NCI-H774 (cell line): ENCODE measurements around the gene DLEC1.

Experiments used
- DNase-seq: peaks from one replicate; lab custom pipeline; 2025; lab: John Stamatoyannopoulos, UW

The DLEC1 gene, protein sequence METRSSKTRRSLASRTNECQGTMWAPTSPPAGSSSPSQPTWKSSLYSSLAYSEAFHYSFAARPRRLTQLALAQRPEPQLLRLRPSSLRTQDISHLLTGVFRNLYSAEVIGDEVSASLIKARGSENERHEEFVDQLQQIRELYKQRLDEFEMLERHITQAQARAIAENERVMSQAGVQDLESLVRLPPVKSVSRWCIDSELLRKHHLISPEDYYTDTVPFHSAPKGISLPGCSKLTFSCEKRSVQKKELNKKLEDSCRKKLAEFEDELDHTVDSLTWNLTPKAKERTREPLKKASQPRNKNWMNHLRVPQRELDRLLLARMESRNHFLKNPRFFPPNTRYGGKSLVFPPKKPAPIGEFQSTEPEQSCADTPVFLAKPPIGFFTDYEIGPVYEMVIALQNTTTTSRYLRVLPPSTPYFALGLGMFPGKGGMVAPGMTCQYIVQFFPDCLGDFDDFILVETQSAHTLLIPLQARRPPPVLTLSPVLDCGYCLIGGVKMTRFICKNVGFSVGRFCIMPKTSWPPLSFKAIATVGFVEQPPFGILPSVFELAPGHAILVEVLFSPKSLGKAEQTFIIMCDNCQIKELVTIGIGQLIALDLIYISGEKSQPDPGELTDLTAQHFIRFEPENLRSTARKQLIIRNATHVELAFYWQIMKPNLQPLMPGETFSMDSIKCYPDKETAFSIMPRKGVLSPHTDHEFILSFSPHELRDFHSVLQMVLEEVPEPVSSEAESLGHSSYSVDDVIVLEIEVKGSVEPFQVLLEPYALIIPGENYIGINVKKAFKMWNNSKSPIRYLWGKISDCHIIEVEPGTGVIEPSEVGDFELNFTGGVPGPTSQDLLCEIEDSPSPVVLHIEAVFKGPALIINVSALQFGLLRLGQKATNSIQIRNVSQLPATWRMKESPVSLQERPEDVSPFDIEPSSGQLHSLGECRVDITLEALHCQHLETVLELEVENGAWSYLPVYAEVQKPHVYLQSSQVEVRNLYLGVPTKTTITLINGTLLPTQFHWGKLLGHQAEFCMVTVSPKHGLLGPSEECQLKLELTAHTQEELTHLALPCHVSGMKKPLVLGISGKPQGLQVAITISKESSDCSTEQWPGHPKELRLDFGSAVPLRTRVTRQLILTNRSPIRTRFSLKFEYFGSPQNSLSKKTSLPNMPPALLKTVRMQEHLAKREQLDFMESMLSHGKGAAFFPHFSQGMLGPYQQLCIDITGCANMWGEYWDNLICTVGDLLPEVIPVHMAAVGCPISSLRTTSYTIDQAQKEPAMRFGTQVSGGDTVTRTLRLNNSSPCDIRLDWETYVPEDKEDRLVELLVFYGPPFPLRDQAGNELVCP (N-terminal part only)

DNA sequence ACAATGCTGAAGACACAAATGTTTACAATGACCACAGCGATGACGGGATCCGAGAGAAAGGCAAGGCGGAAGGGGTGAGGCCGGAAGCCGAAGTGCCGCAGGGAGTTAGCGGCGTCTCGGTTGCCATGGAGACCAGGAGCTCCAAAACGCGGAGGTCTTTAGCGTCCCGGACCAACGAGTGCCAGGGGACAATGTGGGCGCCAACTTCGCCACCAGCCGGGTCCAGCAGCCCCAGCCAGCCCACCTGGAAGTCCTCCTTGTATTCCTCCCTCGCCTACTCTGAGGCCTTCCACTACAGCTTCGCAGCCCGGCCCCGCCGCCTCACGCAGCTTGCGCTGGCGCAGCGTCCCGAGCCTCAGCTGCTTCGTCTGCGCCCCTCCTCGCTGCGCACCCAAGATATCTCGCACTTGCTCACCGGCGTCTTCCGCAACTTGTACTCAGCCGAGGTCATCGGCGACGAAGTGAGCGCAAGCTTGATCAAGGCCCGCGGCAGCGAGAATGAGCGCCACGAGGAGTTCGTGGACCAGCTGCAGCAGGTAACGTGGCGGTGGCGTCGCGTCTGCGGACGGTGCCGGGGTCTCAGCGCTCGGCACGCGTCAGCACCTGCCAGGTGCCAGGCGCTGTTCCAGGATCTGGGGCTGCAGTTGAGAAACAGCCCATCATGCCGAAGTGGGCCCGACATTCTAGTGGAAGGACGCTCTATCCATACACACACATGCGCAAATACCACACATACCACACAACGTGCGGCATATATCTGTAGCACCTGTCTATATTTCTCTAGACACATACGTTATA lies at the start of gene DLEC1:
Gene DLEC1 (plus strand): TSS at position 108 of the 798 bp plus-strand sequence. CDS start 18 bp downstream, at position 126.
- DNase-seq, result no peak

DNA sequence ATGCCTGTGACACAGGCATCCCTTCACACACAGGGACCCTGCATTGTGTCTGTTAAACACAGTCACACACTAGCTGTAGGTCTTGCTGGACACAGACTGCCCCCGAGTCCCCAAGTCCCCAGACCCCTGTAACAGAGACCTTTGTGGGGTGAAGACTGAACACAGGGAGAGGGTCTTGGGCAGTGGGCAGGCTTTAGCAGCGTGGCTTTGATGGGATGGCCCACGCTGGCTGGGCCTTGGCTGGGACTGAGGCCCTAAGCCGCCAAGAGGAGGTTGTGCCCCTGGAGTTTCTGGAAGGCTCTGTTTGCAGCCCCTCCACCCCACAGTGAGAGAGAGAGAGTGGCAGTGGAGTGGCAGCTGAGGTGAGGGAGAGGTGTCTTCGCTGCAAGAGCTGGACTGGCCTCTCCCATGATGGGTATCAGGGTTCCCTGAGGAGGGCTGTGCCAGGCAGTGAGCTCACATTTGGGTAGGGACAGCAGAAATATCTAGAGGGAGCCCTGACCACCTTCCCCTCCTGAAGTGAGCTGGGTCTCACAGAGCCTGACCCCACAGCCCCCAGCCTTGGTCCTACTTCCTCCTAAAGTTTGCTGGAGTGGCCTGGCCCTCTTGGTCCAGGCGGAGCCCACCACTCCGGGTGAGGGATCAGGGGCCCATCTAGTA lies 49.1 kb upstream of the DLEC1 start:
- DNase-seq, result no peak

DNA sequence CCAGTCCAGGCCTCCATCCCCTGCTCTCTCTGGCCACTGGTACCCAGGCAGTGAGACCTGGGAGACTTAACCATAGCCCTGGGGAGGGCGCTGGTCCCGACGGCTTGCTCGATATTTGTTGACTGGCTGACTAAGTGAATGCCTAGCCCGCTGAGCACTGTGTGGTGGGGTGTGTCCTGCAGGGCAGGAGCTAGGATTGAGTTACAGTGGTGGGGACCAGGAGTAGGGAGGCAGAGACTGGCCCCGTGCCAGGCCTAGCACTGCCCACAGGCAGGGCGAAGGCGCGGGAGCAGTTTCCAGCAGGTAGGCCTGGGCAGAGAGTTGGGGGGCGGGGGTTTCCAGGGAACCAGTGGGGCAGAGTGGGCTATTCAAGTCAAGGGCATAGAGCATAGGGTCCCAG lies 48.5 kb upstream of the DLEC1 start, which contains the start of gene VILL:
Gene VILL (plus strand): TSS at position 260 of the 400 bp plus-strand sequence. CDS start 2,887 bp downstream, outside the sequence.
- no peak for DNase-seq

DNA sequence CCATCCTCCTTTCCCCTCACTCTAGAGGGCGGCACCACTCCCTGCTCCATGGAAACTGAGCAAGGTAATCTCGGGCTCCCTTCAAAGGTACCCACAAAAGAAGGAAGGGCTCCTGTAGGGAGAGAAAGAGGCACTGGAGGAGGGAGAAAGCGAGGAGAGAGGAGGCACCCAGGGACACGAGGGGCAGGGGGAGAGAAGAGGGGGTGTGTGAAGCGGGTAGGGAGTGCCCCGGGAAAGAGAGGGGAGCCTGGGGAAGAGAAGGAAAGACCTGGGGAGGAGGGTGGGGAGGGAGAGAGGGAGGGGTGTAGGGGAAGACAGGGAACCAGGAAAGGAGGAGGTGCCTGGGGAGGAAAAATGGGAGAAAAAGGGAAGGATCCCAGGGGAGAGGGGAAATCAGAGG lies 47.9 kb upstream of the DLEC1 start:
- no peak for DNase-seq

DNA sequence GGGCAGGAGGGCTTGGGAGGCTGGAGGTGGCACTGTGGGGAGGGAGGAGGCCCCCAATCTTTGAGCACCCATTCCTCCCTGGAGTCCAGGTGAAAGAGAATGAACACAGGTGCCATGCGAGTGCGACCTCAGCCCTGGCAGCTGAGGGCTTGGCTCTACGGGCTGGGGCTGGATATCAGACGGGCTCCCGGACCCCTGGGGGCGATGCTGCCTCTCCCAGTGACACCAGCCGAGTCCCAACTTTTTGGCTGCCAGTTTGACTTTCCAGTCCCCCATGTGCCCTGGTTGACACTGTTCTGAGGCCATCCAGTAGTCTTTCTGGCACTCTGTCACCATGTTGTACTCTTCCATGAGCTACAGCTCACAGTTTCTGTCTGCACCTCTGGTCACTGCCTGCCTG lies 47.2 kb upstream of the DLEC1 start:
- DNase-seq, result no peak

DNA sequence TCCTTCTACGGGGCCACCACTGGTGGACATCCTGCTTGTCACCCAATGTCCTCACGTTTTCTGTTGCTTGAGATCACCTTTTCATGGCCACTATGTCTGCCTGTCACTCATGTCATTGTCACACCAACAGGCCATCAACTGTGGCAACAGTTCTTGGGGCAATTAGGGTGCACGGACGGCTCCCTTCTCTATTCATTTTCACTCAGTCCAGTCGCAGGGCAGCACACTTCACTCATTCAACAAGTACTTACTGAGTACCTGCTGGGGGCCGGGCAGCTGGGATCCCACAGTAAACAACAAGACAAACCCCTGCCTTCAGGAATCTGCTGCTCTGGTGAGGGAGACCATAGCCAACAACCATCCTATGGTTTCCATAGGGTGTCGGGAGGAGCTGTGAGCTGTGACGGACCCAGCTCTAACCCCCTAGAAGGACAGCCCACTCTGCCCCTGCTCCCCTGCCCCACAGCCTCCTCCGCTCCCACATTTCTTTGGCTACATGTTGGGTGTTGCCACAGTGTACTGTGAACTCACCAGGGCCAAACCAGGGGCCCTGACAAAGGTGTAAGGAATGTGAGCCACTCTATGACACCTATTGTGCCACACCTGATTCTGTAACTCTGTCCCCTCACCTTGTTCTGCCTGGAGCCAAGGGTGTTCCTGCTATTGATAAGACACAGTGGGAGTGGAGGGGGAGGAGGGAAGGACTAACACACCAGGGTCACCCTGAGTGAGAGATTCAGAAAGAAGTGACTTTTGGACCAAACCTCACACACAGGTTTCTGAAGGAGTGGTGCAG lies 46.5 kb upstream of the DLEC1 start:
- no peak for DNase-seq

DNA sequence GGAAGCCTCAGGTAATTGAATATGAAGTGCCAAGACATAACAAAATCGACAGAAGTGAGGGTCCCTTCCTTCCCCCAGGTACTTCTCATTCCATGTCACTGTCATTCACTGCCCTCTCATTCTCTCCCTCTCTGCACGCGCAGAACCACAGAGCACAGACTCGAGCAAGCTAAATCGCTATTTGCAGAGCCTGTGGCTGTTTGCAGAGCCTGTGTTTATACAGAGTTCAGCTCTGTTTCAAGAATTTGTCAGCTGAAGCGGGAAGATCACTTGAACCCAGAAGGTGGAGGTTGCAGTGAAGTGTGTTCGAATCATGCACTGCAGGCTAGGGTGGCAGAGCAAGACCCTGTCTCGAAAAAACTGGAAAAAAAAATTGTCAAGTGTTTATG lies 45.9 kb upstream of the DLEC1 start:
- DNase-seq, result no peak

DNA sequence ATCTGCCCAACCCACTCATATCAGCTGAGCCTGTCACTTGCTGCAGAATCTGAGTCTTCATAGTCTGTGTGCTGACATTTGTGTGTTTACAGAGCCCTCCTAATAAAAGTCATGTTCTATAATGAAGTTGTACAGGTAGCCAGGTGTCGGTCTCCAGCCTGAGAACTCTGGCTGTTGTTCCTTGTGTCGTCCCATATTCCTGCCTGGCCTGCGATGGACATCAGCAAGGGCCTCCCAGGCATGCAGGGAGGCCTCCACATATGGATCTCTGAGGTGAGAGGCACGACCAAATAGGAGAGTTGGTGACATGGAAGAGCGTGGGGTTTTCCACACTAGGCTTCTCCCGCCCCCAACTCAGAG lies 45.6 kb upstream of the DLEC1 start:
- no peak for DNase-seq

DNA sequence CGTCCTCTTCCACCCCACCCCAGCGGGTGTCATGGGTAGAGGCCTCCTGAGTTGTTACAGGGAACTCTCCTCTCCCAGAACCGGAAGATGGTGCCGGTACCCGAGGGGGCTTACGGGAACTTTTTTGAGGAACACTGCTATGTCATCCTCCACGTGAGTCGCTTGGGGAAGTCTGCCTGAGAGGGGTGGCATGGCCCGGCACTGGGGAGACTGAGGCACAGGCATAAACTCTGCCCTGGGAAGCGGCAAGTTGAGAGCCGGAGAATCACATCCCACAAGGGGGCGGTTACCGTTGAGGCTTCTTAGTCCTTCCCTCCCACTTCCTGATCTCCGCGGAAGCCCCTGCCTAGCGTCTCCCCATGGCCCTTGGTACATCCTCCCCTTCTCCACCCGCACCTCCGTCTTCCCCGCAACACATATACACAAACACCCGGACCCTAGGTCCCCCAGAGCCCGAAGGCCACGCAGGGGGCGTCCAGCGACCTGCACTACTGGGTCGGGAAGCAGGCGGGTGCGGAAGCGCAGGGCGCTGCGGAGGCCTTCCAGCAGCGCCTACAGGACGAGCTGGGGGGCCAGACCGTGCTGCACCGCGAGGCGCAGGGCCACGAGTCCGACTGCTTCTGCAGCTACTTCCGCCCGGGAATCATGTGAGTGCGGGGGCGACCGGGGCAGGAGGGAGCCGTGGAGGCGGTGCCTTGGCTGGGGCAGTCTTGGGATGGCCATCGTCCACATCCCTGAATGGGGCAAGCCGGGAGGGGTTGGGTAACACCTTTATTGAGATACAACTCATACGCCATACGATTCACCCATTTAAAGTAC lies 45.0 kb upstream of the DLEC1 start:
- DNase-seq, result peak; percentile 8

DNA sequence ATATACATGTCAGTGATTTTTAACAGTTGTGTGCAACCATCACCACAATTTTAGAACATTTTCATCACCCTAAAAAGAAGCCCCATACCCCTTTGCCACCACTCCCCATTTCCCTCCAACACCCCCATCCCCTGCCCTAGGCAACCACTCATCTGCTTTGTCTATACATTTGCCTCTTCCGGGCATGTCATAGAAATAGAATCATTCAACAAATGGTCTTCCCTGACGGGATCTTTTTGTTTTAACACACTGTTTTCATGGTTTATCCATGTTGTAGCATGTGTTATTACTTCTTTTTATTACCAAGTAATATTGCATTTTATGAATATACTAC lies 44.4 kb upstream of the DLEC1 start:
- no peak for DNase-seq

DNA sequence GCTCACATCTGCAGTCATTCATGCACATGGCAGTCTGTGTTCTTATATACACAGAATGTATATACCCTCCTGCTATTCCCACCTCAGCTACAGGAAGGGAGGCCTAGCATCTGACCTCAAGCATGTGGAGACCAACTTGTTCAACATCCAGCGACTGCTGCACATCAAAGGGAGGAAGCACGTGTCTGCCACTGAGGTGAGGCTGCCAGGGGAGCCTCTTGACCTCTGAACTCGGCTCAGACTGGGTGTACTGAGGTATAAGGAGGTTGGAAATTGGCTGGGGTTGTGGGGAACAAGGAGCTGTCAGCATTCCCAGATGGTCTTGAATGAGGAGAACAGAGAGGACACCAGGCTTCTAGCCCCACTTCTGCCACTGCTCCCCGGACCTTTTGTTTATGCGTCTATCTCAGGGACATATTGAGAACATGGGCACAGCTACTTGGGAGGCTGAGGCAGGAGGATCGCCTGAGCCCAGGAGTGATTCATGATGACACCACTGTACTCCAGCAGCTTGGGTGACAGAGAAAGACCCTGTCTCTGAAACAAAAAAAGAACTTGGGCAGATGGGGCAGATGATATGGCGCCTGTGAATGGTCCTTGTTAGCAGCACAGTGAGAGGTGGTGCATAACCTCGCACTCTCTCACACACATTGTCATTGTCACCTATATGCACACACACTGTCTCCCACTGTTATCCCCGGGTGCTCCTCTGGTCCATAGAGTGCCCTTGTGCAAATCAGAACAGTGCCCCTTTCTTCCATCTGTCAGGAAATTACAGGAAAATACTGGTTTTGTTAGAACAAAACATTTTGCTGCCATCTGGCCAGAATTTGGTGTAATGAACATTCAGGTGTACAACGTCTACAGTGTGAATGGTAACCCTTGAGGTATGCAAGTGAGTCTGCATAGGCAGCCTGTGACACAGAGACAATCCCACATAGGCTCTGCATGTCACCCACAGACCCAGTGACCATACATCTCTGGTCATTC lies 43.1 kb upstream of the DLEC1 start:
- no peak for DNase-seq

DNA sequence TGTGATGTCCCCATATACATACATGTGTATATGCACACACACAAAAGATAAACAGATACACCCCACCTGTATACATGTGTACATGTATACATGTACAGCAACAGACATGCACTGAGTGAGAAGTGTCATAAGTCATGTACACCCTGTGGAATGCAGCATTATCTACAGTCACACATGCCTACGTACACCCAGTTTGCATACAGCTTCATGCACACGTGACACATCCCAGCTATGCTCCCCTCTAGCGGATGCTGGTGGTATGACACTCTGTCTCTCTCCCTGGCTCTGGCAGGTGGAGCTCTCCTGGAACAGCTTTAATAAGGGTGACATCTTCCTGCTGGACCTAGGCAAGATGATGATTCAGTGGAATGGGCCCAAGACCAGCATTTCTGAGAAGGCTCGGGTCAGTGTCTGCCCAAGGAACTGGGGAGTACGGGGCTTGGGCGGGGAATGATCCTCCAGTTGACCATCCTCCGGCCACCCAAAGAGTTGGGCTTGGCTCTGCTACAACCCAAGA lies 42.2 kb upstream of the DLEC1 start:
- peak; percentile 10 for DNase-seq

DNA sequence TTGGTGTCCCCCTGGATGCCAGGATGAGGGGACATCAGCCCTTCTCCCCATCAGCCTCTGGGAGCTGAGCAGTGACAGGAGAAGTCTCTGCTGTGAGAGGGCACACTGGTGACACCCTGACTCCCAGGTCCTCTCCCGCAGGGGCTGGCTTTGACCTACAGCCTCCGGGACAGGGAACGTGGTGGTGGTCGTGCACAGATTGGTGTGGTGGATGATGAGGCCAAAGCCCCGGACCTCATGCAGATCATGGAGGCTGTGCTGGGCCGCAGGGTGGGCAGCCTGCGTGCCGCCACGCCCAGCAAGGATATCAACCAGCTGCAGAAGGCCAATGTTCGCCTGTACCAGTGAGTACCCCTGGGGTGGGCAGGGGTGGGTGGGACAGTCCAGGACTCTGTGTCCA lies 41.7 kb upstream of the DLEC1 start:
- no peak for DNase-seq

DNA sequence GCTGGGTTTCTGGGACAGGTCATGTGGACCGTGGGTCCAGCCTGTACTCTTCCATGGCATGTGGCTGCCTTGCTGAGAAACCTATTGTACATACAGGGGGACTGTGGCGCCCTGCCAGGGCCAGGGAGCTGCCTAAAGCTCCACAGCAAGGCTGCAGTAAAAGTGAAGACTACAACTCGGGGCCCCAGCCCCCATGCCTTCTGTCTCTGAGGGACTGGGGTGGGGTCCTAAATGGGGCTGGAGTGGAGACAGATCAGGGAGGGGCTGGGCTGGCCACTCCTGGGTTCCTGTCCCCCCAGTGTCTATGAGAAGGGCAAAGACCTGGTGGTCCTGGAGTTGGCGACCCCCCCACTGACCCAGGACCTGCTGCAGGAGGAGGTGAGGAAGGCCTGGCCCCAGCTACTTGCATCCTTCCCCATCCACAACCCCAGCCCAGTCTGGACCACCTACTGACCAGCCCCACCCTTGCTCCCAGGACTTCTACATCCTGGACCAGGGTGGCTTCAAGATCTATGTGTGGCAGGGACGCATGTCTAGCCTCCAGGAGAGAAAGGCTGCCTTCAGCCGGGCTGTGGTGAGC lies 41.1 kb upstream of the DLEC1 start:
- no peak for DNase-seq

DNA sequence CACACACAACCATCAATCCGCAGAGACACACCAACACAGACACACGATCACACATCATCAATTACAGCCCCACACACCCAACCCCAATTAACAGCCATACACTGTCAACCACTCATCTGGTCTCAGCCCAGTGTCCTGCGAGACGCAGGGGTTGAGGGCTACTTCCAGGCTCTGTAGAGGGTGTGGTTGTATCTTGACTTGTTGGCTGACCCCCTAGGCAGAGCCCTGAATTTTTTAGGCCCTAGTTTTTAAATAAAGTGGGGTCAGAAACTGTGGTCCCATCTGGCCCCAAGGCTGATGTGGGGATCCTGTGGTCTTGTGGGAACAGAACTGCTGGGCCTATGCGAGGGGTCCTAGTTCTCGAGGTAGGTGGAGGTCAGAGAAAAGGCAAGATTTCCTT lies 39.2 kb upstream of the DLEC1 start:
- no peak for DNase-seq

DNA sequence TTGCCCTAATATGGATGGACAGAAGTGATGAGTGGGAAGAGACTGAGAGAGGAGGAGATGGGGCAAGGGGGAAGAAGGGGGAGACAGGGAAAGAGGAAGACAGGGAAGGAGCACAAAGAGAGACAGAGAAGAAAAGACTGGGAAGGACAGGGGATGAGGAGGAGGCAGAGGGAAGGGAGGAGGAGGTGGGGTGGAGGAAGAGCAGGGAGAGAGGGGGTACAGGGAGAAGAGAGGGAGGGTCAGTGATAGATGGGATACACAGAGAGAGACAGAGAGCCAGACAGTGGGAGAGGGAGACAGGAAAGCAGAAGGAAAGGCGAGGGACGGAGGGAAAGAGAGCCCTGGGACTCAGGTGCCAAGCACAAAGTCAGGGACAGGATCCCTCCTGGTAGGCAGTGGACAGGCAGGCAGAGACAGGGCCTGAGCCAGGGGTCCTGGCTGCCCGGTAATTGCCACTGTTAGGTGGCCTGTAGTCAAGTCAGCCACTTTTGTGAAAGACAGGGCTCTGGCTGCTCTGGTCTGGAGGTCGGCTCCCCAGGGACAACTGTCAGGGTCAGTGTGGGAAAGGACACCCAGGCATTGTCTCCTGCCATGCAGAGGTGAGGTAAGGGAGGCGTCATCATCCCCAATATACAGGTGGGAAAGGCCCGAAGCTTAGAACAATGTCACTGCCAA lies 38.6 kb upstream of the DLEC1 start:
- no peak for DNase-seq

DNA sequence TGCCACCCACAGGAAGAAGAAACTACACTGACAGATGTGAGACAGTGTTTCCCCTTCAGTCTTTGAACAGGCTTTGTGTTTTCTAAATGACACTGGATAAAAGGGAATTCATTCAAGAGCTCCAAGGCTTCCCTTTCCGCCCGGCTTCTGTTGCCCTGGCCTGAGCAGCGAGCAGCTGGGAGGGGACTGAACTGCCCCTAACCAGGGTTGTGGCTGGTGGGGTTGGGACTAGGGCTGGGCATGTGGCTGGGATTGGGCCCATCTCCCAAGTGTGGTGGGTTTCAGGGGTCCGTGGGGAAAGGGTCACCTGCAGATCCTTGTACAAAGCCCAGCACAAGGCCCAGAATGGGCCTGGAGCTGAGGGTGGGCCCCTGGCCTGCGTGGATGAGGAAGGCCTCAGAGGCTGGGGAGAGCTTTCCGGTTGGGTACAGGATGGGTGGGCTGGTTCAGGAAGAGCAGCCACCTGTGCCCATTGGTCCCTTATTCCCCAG lies 38.0 kb upstream of the DLEC1 start:
- DNase-seq, result no peak
